H1 (cell line): Measurements from ENCODE around the gene AGAP1.

ENCODE experiments used
- EGR1 ChIP-seq: IDR thresholded peaks from 2 replicates; pipeline ENCODE4 v1.6.1; 2011; ENCODE audit warnings: low read depth, low read length, borderline replicate concordance
- EP300 ChIP-seq, 2 experiments: IDR thresholded peaks; 1 replicate in 1 of 2; 2 replicates in 1 of 2; pipeline ENCODE4 v1.6.1; 2011 to 2012; ENCODE audit warnings: low read depth in 2 of 2, low read length in 2 of 2, mild to moderate bottlenecking in 2 of 2, borderline replicate concordance in 1 of 2, inconsistent platforms in 1 of 2, moderate library complexity in 1 of 2
- EZH2 ChIP-seq: fragments of 200-600 bp; sonication (generic); IDR thresholded peaks from 2 replicates; pipeline ENCODE4 v1.7.1; 2012; ENCODE audit warnings: low read depth, mild to moderate bottlenecking, moderate library complexity, low read length, inconsistent platforms; ENCODE audit not compliant: severe bottlenecking
- RFX5 ChIP-seq: IDR thresholded peaks from 2 replicates; pipeline ENCODE4 v1.6.1; 2011; ENCODE audit warnings: low read depth, low read length, improper control_type of control experiment, borderline replicate concordance
- SUZ12 ChIP-seq: fragments of 200-600 bp; sonication (generic); IDR thresholded peaks from 2 replicates; pipeline ENCODE4 v1.6.1; 2012; ENCODE audit warnings: mild to moderate bottlenecking, inconsistent platforms, low read length, moderate library complexity, mixed read lengths
- TF ChIP-seq, protein P1 (sequence below), 3 experiments: IDR thresholded peaks; 1 replicate in 2 of 3; 2 replicates in 1 of 3; pipeline versions ENCODE4 v1.5.1 to v1.6.1; 2011; ENCODE audit warnings: low read length in 3 of 3, mild to moderate bottlenecking in 3 of 3, inconsistent platforms in 2 of 3, low read depth in 1 of 3, moderate library complexity in 1 of 3; ENCODE audit not compliant: insufficient read depth in 1 of 3; ENCODE audit errors: control extremely low read depth in 1 of 3
- TF ChIP-seq, protein P2 (sequence below): IDR thresholded peaks from 2 replicates; pipeline ENCODE4 v1.6.1; 2011; ENCODE audit warnings: low read depth, mild to moderate bottlenecking, low read length; ENCODE audit not compliant: insufficient read depth

DNA sequence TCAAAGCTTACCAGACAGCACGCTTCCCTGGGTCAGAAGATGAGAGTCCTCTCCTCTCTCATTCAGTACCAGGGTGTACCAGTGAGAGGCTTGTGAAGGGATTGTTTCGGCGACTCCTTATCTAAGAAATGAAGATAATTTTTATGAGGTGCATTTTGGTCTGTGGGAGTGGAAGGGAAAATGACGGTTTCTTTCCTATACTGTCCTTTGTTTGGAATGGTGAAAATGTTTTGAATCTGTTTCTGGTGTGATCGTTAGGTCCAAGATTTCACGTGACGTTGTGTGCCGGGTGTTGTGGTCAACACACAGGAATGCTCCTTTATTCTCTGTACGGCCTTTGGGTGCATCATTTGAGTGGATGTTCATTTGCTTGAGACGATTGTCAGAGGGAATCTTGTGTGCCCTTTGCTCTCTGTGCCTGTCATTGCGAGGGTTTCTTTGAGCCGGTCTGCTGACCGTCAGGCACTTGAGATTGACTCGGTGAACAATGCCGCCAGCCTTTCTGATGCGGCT, 183.5 kb downstream of the AGAP1 start:
- TF ChIP-seq, protein P1, sequence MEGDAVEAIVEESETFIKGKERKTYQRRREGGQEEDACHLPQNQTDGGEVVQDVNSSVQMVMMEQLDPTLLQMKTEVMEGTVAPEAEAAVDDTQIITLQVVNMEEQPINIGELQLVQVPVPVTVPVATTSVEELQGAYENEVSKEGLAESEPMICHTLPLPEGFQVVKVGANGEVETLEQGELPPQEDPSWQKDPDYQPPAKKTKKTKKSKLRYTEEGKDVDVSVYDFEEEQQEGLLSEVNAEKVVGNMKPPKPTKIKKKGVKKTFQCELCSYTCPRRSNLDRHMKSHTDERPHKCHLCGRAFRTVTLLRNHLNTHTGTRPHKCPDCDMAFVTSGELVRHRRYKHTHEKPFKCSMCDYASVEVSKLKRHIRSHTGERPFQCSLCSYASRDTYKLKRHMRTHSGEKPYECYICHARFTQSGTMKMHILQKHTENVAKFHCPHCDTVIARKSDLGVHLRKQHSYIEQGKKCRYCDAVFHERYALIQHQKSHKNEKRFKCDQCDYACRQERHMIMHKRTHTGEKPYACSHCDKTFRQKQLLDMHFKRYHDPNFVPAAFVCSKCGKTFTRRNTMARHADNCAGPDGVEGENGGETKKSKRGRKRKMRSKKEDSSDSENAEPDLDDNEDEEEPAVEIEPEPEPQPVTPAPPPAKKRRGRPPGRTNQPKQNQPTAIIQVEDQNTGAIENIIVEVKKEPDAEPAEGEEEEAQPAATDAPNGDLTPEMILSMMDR (IDR thresholded peaks at IDR 0.05; ENCODE audit: control extremely low read depth in 1 of 3, insufficient read depth in 1 of 3, low read depth in 1 of 3, low read length in 3 of 3) = no peak
- TF ChIP-seq EP300 (IDR thresholded peaks at IDR 0.05; ENCODE audit: borderline replicate concordance in 1 of 2, low read depth in 2 of 2, low read length in 2 of 2) (no peak), EZH2 (no peak), EGR1 (no peak), RFX5 (no peak), SUZ12 (no peak)
- TF ChIP-seq, protein P2, sequence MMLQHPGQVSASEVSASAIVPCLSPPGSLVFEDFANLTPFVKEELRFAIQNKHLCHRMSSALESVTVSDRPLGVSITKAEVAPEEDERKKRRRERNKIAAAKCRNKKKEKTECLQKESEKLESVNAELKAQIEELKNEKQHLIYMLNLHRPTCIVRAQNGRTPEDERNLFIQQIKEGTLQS = no peak
